Breast epithelium (tissue), 3 donors: ENCODE results near the gene VWF.
"Not testable (repeated sequence)": the region's sequence is repeated elsewhere in the genome, so short reads cannot be mapped to it uniquely, and the experiment has no call there.

Experiments
- POLR2A ChIP-seq: fragments of 450-650 bp; IDR thresholded peaks from one replicate; pipeline ENCODE4 v1.6.1; 2016; ENCODE audit warnings: antibody characterized with exemption, mild to moderate bottlenecking, moderate library complexity
- POLR2AphosphoS5 ChIP-seq, 3 donors: sonication (generic); formaldehyde crosslinking; IDR thresholded peaks; one replicate each; pipeline ENCODE4 v1.6.1; 2017; ENCODE audit warnings: antibody characterized with exemption in 3 of 3
- TF ChIP-seq, protein P1 (sequence below), 3 donors: fragments of 450-650 bp; IDR thresholded peaks; one replicate each; pipeline ENCODE4 v1.5.1; 2016 to 2017; ENCODE audit warnings: antibody characterized with exemption in 3 of 3, mild to moderate bottlenecking in 3 of 3, moderate library complexity in 3 of 3

DNA sequence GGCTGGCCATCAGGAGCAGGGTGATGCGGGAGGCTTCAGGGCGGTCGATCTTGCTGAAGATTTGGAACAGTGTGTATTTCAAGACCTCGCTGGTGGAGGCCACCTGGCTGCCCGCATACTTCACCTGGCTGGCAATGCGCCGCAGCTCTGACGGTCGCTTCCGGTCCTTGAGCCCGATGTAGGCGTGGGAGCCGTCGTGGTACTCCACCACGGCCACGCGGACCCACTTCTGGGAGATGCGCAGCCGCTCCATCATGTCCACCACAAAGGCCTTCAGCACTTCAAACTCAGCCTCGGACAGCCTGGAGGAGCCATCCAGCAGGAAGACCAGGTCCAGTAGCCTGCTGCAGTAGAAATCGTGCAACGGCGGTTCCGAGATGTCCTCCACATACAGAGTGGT, 105.2 kb downstream of the VWF start:
- TF ChIP-seq POLR2AphosphoS5 (IDR thresholded peaks at IDR 0.05); POLR2A: not testable (repeated sequence)
- TF ChIP-seq, protein P1, sequence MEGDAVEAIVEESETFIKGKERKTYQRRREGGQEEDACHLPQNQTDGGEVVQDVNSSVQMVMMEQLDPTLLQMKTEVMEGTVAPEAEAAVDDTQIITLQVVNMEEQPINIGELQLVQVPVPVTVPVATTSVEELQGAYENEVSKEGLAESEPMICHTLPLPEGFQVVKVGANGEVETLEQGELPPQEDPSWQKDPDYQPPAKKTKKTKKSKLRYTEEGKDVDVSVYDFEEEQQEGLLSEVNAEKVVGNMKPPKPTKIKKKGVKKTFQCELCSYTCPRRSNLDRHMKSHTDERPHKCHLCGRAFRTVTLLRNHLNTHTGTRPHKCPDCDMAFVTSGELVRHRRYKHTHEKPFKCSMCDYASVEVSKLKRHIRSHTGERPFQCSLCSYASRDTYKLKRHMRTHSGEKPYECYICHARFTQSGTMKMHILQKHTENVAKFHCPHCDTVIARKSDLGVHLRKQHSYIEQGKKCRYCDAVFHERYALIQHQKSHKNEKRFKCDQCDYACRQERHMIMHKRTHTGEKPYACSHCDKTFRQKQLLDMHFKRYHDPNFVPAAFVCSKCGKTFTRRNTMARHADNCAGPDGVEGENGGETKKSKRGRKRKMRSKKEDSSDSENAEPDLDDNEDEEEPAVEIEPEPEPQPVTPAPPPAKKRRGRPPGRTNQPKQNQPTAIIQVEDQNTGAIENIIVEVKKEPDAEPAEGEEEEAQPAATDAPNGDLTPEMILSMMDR (IDR thresholded peaks at IDR 0.05), result not testable (repeated sequence)
